Calu3 (cell line): ENCODE measurements around the gene CPLANE1. TPM values are rescaled to one million over a fixed set of nuclear protein-coding genes. Genes with fewer than 3 reads are reported as not detected.

Experiments
- BruUV-seq: library from RNA; stranded (reverse); fragments of 400-500 nt; replicated peaks from 2 replicates; lab custom pipeline; 2021; lab: Mats Ljungman, UMichigan
- CTCF ChIA-PET: fragments of 300-600 bp; sonication (Branson Sonifier 250); formaldehyde crosslinking; loops from one replicate; lab custom pipeline; 2022; ENCODE audit warnings: antibody characterized with exemption; lab: Charles Lee
- DNase-seq: peaks from one replicate; pipeline ENCODE4 v3.0.0; 2022
- H3K27ac Mint-ChIP-seq: one replicate; pipeline ENCODE4 v1.8.0; 2022; ENCODE audit warnings: mixed read lengths; ENCODE audit not compliant: unreplicated experiment
- H3K27me3 Mint-ChIP-seq: one replicate; pipeline ENCODE4 v1.8.0; 2022; ENCODE audit warnings: mixed read lengths; ENCODE audit not compliant: unreplicated experiment
- H3K36me3 Mint-ChIP-seq: one replicate; pipeline ENCODE4 v1.8.0; 2022; ENCODE audit warnings: mild to moderate bottlenecking, moderate library complexity, mixed read lengths; ENCODE audit not compliant: insufficient read depth, unreplicated experiment
- H3K4me1 Mint-ChIP-seq: one replicate; pipeline ENCODE4 v1.8.0; 2022; ENCODE audit warnings: mild to moderate bottlenecking, low read depth, mixed read lengths; ENCODE audit not compliant: unreplicated experiment
- H3K4me3 Mint-ChIP-seq: one replicate; pipeline ENCODE4 v1.8.0; 2022; ENCODE audit warnings: mild to moderate bottlenecking, low read depth, moderate library complexity, mixed read lengths; ENCODE audit not compliant: unreplicated experiment
- H3K9me3 Mint-ChIP-seq: one replicate; pipeline ENCODE4 v1.8.0; 2022; ENCODE audit warnings: low read depth, mixed read lengths; ENCODE audit not compliant: unreplicated experiment
- CTCF ChIP-seq: fragments of 200-600 bp; IDR thresholded peaks from one replicate; pipeline ENCODE4 v1.8.0; 2022; ENCODE audit warnings: antibody characterized with exemption; ENCODE audit not compliant: unreplicated experiment
- intact Hi-C: fragments of 100-400 bp; cut with micrococcal nuclease; formaldehyde crosslinking; loops from one replicate; pipeline ENCODE4 v1.10.0; 2022; ENCODE audit not compliant: unreplicated experiment
- total RNA-seq: library from RNA; stranded (reverse); gene quantifications from 2 replicates; pipeline ENCODE4 v1.2.3, GENCODE V29; 2022

CPLANE1 gene
- total RNA-seq, 1 experiment from 2014 or later, result 12.1 TPM

GRCh38 chr5:37080697-37081096 lies 168.5 kb downstream of the CPLANE1 start:
- Mint-ChIP-seq H3K36me3 (no peaks in the 10 kb centered on the region), H3K27ac (no peak overlapping the region), H3K4me3 (no peak overlapping the region), H3K9me3 (no peaks in the 10 kb centered on the region), H3K4me1 (no peaks in the 10 kb centered on the region), H3K27me3 (no peaks in the 10 kb centered on the region)
- intact Hi-C loops, result no loop called here
- no TSS peak for BruUV-seq
- no peak for TF ChIP-seq CTCF
- DNase-seq, result no peak
- CTCF ChIA-PET, result interaction anchor here (0.6 kb wide), 1 partner anchor 1371 kb away, joined by 8 read pairs; no protein-coding TSS in a partner anchor

- no peak for TF ChIP-seq CTCF
- no peak overlapping the region for H3K4me3 Mint-ChIP-seq
- BruUV-seq, result no TSS peak
- H3K27ac Mint-ChIP-seq, result no peak overlapping the region
- H3K4me1 Mint-ChIP-seq, result no peaks in the 10 kb centered on the region
- intact Hi-C loops, result no loop called here
- DNase-seq, result no peak
- CTCF ChIA-PET, result no interaction called here
- H3K9me3 Mint-ChIP-seq, result no peaks in the 10 kb centered on the region
- H3K36me3 Mint-ChIP-seq, result no peaks in the 10 kb centered on the region
- no peaks in the 10 kb centered on the region for H3K27me3 Mint-ChIP-seq
Observed at GRCh38 chr5:37077146-37077545, 172.0 kb downstream of the CPLANE1 start.

- H3K9me3 Mint-ChIP-seq, result no peaks in the 10 kb centered on the region
- no peak overlapping the region for H3K4me3 Mint-ChIP-seq
- H3K27ac Mint-ChIP-seq, result no peak overlapping the region
- intact Hi-C loops, result no loop called here
- BruUV-seq, result no TSS peak
- H3K27me3 Mint-ChIP-seq, result no peaks in the 10 kb centered on the region
- CTCF ChIA-PET, result no interaction called here
- H3K4me1 Mint-ChIP-seq, result no peaks in the 10 kb centered on the region
- no peak for TF ChIP-seq CTCF
- H3K36me3 Mint-ChIP-seq, result no peaks in the 10 kb centered on the region
- no peak for DNase-seq
Observed at GRCh38 chr5:37075399-37075950, 173.7 kb downstream of the CPLANE1 start.

- intact Hi-C loops, result no loop called here
- no peaks in the 10 kb centered on the region for H3K27me3 Mint-ChIP-seq
- DNase-seq, result no peak
- H3K36me3 Mint-ChIP-seq, result no peaks in the 10 kb centered on the region
- no peak overlapping the region for H3K4me3 Mint-ChIP-seq
- no TSS peak for BruUV-seq
- H3K9me3 Mint-ChIP-seq, result no peaks in the 10 kb centered on the region
- H3K27ac Mint-ChIP-seq, result no peak overlapping the region
- TF ChIP-seq CTCF, result no peak
- H3K4me1 Mint-ChIP-seq, result no peaks in the 10 kb centered on the region
- CTCF ChIA-PET, result no interaction called here
Observed at GRCh38 chr5:37071901-37072581, 177.1 kb downstream of the CPLANE1 start.
